Loucy (cell line): Measurements from ENCODE around the gene NAT8L.

Source experiments
- EZH2phosphoT487 ChIP-seq: fragments of 200-600 bp; IDR thresholded peaks from 2 replicates; pipeline ENCODE4 v1.6.1; 2018; ENCODE audit warnings: antibody characterized with exemption, mild to moderate bottlenecking, moderate library complexity, borderline replicate concordance
- TF ChIP-seq, protein P1 (sequence below): fragments of 200-600 bp; sonication (generic); conservative IDR thresholded peaks from 2 replicates; pipeline ENCODE4 v1.5.1; 2014; ENCODE audit warnings: mild to moderate bottlenecking, antibody characterized with exemption, low read length

DNA sequence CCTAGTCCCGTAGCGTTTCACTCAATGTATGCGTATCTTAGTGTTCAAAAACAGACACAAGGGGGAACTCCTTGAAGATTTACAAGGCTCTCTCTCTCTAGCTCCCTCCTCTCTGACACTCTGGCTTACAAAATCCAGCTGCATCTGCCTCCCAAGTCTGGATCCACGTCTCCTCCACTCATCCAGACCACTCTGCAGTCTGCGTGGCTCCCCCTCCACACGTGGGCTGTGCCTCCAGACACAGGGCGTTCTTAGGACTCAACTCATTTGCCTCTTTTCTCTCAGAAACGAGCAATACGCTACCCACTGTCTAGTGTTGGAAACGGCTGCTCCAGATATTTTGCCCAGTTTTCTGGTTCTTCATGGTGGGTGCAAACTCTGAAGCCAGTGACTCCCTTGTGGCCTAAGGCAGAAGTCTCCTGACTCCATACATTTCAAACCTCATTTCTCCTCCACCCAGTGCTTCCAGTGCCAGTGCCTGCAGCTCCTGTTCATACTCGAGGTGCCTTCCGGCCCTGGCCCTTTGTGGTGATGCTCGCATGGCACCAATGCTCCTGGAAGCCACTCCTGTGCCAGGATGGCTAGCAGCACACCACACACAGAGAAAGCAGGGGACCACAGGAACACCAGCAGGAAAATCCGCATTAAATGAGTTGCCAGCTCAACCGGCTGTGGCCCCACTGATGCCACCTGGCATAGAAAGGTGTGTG is 24.1 kb downstream of the NAT8L start:
- TF ChIP-seq, protein P1, sequence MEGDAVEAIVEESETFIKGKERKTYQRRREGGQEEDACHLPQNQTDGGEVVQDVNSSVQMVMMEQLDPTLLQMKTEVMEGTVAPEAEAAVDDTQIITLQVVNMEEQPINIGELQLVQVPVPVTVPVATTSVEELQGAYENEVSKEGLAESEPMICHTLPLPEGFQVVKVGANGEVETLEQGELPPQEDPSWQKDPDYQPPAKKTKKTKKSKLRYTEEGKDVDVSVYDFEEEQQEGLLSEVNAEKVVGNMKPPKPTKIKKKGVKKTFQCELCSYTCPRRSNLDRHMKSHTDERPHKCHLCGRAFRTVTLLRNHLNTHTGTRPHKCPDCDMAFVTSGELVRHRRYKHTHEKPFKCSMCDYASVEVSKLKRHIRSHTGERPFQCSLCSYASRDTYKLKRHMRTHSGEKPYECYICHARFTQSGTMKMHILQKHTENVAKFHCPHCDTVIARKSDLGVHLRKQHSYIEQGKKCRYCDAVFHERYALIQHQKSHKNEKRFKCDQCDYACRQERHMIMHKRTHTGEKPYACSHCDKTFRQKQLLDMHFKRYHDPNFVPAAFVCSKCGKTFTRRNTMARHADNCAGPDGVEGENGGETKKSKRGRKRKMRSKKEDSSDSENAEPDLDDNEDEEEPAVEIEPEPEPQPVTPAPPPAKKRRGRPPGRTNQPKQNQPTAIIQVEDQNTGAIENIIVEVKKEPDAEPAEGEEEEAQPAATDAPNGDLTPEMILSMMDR, result no peak
- TF ChIP-seq EZH2phosphoT487, result no peak
